Activated gamma-delta T cell treated with anti-CD3 and anti-CD28 coated beads, Interleukin-2, amount 50 U/mL, for 16 hours (primary cell): ENCODE data around the gene RNF115.
"Not testable (repeated sequence)": the region's sequence is repeated elsewhere in the genome, so short reads cannot be mapped to it uniquely, and the experiment has no call there.

Experiments
- DNase-seq: peaks from one replicate; pipeline ENCODE4 v3.0.0-alpha.2; 2020; ENCODE audit warnings: low read depth

RNF115 gene

GRCh38 chr1:145827966-145828365 lies 4.1 kb upstream of the RNF115 start:
- no peak for DNase-seq

- DNase-seq: no peak
These were observed 2.1 kb upstream of the RNF115 start for GRCh38 chr1:145826030-145826429.

GRCh38 chr1:145824499-145824842 lies 576 bp upstream of the RNF115 start:
- no peak for DNase-seq

- not testable (repeated sequence) for DNase-seq
These were observed 1.0 kb downstream of the RNF115 start for GRCh38 chr1:145822779-145823331.

GRCh38 chr1:145818095-145818494 lies 5.8 kb downstream of the RNF115 start:
- DNase-seq: not testable (repeated sequence)

GRCh38 chr1:145812977-145813810 lies 10.7 kb downstream of the RNF115 start:
- not testable (repeated sequence) for DNase-seq

GRCh38 chr1:145806844-145807243 lies 17.1 kb downstream of the RNF115 start:
- no peak for DNase-seq

- no peak for DNase-seq
These were observed 17.5 kb downstream of the RNF115 start for GRCh38 chr1:145806408-145806807.

- DNase-seq: no peak
These were observed 18.8 kb downstream of the RNF115 start for GRCh38 chr1:145805057-145805456.

GRCh38 chr1:145804235-145805045 lies 19.5 kb downstream of the RNF115 start:
- DNase-seq: no peak

- DNase-seq: no peak
These were observed 24.1 kb downstream of the RNF115 start for GRCh38 chr1:145799806-145800205.

GRCh38 chr1:145796753-145797152 lies 27.1 kb downstream of the RNF115 start:
- DNase-seq: no peak

GRCh38 chr1:145795257-145795881 lies 28.5 kb downstream of the RNF115 start:
- DNase-seq: no peak

GRCh38 chr1:145792484-145792883 lies 31.4 kb downstream of the RNF115 start:
- no peak for DNase-seq

- DNase-seq: not testable (repeated sequence)
These were observed 32.0 kb downstream of the RNF115 start for GRCh38 chr1:145791860-145792259.

- DNase-seq: no peak
These were observed 35.3 kb downstream of the RNF115 start for GRCh38 chr1:145788580-145788979.

GRCh38 chr1:145786271-145786670 lies 37.6 kb downstream of the RNF115 start:
- no peak for DNase-seq

GRCh38 chr1:145785547-145785946 lies 38.3 kb downstream of the RNF115 start:
- DNase-seq: no peak

- no peak for DNase-seq
These were observed 39.5 kb downstream of the RNF115 start for GRCh38 chr1:145784409-145784808.

- DNase-seq: no peak
These were observed 41.4 kb downstream of the RNF115 start for GRCh38 chr1:145782272-145783099.

GRCh38 chr1:145778146-145778540 lies 45.8 kb downstream of the RNF115 start:
- DNase-seq: no peak
